Left cardiac atrium (tissue), 4 donors: ENCODE data around the gene TIMM10B. TPM values are rescaled to one million over a fixed set of nuclear protein-coding genes. Genes with fewer than 3 reads are reported as not detected.
"Not testable (repeated sequence)": the region's sequence is repeated elsewhere in the genome, so short reads cannot be mapped to it uniquely, and the experiment has no call there.

Experiments used
- ATAC-seq, 2 donors: fragments of 200-7000 bp; cut with Tn5 transposase; one replicate each; pipeline ENCODE4 v1.9.1; 2020; ENCODE audit warnings: mild to moderate bottlenecking in 2 of 2, moderate library complexity in 2 of 2
- DNase-seq: peaks from one replicate; pipeline ENCODE4 v3.0.0-alpha.2; 2020
- intact Hi-C, 2 donors: fragments of 100-400 bp; cut with DNase I; formaldehyde crosslinking; loops; one replicate each; pipeline versions ENCODE4 v1.14.1 to v1.15.1; 2022 to 2023
- total RNA-seq, 2 donors: library from RNA; stranded (reverse); fragmentation: NEBNext Ultra II Directional; extraction: Animal tissue kit (Norgen Biotek cat#: 25700); gene quantifications; one replicate each; pipeline ENCODE4 v1.2.1, GENCODE V29; 2021
- donor health status: DM: no; HTN: yes; CAD: no.
- donor health status: DM: no; HTN: yes; CAD: no; lungs with severe emphysema.
- donor health status: DM: yes; HTN: yes; CAD: no.
- donor health status: Dilated cardiomyopathy.

The TIMM10B gene
- total RNA-seq, 2 donors from 2014 or later = 19.9 to 33.0 TPM

GRCh38 chr11:6497069-6497839 is 16.0 kb downstream of the TIMM10B start, which contains the start of gene DNHD1:
TSS of gene DNHD1 (plus strand) at chr11:6497280. CDS start at chr11:6498216, 936 bp downstream.
- intact Hi-C loops = no loop called here
- ATAC-seq (peak; percentile 53 to 62), DNase-seq (peak; percentile 43)

- DNase-seq (peak; percentile 49), ATAC-seq (peak; percentile 79 to 87)
- intact Hi-C loops = no loop called here
Observed at GRCh38 chr11:6498121-6498520, 16.8 kb downstream of the TIMM10B start.

- no peak for ATAC-seq
- intact Hi-C loops = no loop called here
- no peak for DNase-seq
Observed at GRCh38 chr11:6498544-6498943, 17.2 kb downstream of the TIMM10B start.

DNA sequence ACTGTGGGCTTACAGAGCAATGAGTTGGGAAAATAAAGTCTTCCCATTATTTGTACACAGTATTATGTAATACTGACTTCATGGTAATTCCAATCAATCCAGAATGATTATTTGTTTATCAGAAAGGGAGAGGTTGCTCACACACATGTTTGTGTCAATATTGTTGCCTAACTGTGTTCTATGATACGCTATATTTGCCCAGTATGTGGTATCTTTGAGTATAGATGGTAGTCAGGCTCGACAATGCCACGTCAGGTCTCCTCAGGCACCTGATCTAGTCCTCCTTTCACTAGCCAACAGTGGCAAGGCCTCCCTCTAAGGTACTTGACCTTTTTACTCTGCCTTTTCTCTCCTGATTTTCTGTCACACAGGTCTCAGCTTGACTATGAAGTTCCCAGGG is 21.1 kb downstream of the TIMM10B start:
- intact Hi-C loops = loop anchor here (5.0 to 10.0 kb wide), 3 partner anchors 58 to 120 kb away; partner anchors contain the start of gene HPX (in 1 of the 2)
- DNase-seq (no peak), ATAC-seq (no peak)

GRCh38 chr11:6504166-6504565 is 22.9 kb downstream of the TIMM10B start:
- intact Hi-C loops = loop anchor here (5.0 to 10.0 kb wide), 3 partner anchors 59 to 122 kb away; partner anchors contain the start of gene HPX (in 1 of the 2)
- DNase-seq (no peak), ATAC-seq (no peak)

GRCh38 chr11:6505577-6506240 is 24.4 kb downstream of the TIMM10B start:
- ATAC-seq (peak; percentile 59 to 80), DNase-seq (no peak)
- intact Hi-C loops = loop anchor here in 1 of 2 donors (10.0 kb wide), 1 partner anchor 61 kb away; the partner anchor contains the start of gene HPX

GRCh38 chr11:6516865-6517264 is 35.6 kb downstream of the TIMM10B start:
- intact Hi-C loops = no loop called here
- DNase-seq (no peak), ATAC-seq (peak; percentile 50 to 63)

DNA sequence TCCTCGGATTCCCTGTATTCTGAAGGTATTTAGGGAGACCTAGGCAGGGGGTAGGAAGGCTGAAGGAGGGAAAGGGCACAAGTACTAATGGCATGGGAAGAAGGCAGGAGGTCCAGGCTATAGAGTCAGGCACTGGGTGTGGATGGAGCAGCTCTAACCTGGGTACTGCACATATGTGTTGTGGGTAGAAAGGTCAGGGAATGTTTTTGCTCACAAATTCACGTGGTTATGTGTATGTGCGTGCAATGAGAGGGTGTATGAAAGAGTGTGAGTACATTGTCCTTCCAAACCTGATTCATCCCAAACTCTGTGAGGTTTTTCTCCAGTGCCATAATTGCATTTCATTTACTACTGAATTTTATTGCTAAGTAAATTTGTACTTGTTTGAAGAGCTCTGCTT is 39.0 kb downstream of the TIMM10B start:
- intact Hi-C loops = no loop called here
- ATAC-seq (no peak), DNase-seq (no peak)

DNA sequence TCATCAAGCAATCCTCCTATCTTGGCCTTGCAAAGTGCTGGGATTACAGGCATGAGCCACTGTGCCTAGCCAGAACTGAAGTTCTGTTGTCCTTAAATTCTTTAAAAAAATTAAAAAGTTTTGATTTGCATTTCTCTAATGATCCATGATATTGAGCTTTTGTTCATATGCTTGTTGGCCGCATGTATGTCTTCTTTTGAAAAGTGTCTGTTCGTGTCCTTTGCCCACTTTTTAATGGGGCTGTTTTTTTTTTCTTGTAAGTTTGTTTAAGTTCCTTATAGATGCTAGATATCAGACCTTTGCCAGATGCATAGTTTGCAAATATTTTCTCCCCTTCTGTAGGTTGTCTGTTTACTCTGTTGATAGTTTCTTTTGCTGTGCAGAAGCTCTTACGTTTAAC is 40.6 kb downstream of the TIMM10B start:
- DNase-seq, ATAC-seq, intact Hi-C loops: not testable (repeated sequence)

DNA sequence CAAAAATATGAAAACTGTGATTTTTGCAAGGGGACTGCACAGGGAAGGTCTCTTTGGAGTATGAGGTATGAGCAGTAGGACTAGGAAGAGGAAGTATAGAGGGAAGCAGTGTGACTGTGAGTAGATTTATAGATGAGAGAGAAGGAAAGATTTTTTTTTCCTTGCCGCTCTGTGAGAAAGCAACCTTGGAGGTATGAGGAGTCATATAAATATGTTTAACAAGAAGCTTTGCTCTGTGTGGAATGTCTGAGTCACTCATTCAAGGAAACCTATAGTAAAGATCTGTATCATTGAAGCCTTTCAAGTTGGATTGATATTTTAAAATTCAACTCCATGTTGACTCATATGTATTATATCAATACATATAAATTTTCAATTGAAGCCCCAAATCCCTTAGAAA is 42.0 kb downstream of the TIMM10B start:
- DNase-seq (no peak), ATAC-seq (no peak)
- intact Hi-C loops = no loop called here

- intact Hi-C loops = no loop called here
Observed at GRCh38 chr11:6526411-6527135, 45.3 kb downstream of the TIMM10B start.

DNA sequence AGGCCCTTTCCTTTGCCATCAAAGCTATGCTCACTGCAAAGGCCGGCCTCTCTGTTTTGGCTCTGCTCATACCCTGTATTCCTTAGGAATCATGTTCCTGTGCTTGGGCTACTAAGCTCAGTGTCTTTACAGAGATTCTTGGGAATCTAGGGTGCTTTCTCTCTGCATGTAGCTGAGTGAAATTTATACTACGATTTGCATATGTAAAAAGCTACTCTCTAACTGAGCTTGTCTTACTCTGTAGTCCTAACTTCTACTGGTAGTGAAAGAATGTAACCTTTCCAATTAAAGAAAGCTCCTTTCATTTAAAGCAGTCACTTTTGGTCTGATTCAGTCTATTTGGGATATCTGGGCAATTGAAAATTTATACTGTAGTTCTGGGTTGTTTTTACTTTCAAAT is 48.0 kb downstream of the TIMM10B start:
- DNase-seq (no peak), ATAC-seq (no peak)
- intact Hi-C loops = no loop called here

More at GRCh38 chr11:6526411-6527135, 45.3 kb downstream of the TIMM10B start:
- DNase-seq (no peak), ATAC-seq (no peak)

- no peak for ATAC-seq
- intact Hi-C loops = loop anchor here (2.0 to 10.0 kb wide), 3 partner anchors 151 to 176 kb away; partner anchors contain the start of gene MRPL17 (in 2 of the 2)
- DNase-seq = no peak
Observed at GRCh38 chr11:6530848-6531247, 49.5 kb downstream of the TIMM10B start.

DNA sequence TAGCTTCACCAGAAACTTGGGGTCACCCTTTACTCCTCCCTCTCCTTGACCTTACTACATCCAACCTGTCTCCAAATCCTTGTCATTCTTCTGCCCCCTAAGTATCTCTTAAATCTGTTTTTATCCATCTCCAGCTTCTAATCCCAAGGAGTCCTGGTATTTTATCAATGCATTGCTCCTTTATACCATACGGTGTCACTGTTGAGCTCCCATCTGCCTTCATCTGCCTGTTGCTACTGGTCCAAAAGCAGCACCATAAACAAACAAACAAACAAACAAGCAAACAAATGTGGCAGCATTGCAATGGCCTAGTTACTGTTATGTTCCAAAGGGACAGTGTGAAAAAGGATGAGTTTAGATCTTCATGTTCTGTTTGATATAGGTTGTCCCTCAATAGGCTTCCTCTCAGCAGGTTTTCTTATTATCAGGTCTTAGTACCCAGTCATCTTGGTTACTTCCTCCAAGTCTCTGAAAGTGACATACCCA is 50.0 kb downstream of the TIMM10B start:
- intact Hi-C loops = loop anchor here (2.0 to 10.0 kb wide), 3 partner anchors 151 to 175 kb away; partner anchors contain the start of gene MRPL17 (in 2 of the 2)
- ATAC-seq (peak; percentile 67 to 71), DNase-seq (no peak)

Other genes starting within 250 kb of the TIMM10B start
- 10 to 100 TPM; 16.0 to 16.6 TPM for gene FHIP1B, start 246.9 kb upstream of the TIMM10B start, total RNA-seq
- gene CNGA4, start 242.4 kb upstream of the TIMM10B start, total RNA-seq = not detected
- gene CCKBR, start 221.7 kb upstream of the TIMM10B start, total RNA-seq = not detected
- 10 to 100 TPM; 42.0 to 51.5 TPM for gene CAVIN3, start 161.0 kb upstream of the TIMM10B start, total RNA-seq
- gene SMPD1, start 91.0 kb upstream of the TIMM10B start, total RNA-seq = 10 to 100 TPM; 50.8 to 56.3 TPM
- gene APBB1, start 62.4 kb upstream of the TIMM10B start, total RNA-seq = 10 to 100 TPM; 65.5 to 75.9 TPM
- 1 to 10 TPM in 1 of 2 donors, under 1 TPM in 1; 0.38 to 1.0 TPM for gene HPX, start 40.5 kb upstream of the TIMM10B start, total RNA-seq
- gene TRIM3, start 7.6 kb upstream of the TIMM10B start, total RNA-seq = 10 to 100 TPM; 10.6 to 14.5 TPM
- 10 to 100 TPM; 18.6 to 32.6 TPM for gene ARFIP2, start 170 bp upstream of the TIMM10B start, total RNA-seq
- gene DNHD1, start 15.8 kb downstream of the TIMM10B start, total RNA-seq = 1 to 10 TPM; 4.4 to 7.6 TPM
- gene RRP8, start 122.1 kb downstream of the TIMM10B start, total RNA-seq = 10 to 100 TPM; 14.2 to 18.0 TPM
- gene ILK, start 122.3 kb downstream of the TIMM10B start, total RNA-seq = 100 to 1,000 TPM; 166 to 183 TPM
- gene TAF10, start 130.7 kb downstream of the TIMM10B start, total RNA-seq = 100 to 1,000 TPM; 102 to 105 TPM
- 10 to 100 TPM; 69.5 to 87.7 TPM for gene TPP1, start 137.9 kb downstream of the TIMM10B start, total RNA-seq
- 10 to 100 TPM; 14.4 to 15.8 TPM for gene DCHS1, start 174.3 kb downstream of the TIMM10B start, total RNA-seq
- gene MRPL17, start 201.8 kb downstream of the TIMM10B start, total RNA-seq = 10 to 100 TPM; 40.0 to 48.6 TPM